HEK293 (cell line): Measurements from ENCODE around the gene BTBD16.

Experiments used
- INSM2 ChIP-seq: fragments of 450-650 bp; formaldehyde crosslinking; IDR thresholded peaks from 2 replicates; pipeline ENCODE4 v1.5.1; 2016; ENCODE audit warnings: missing biosample characterization, missing genetic modification characterization
- KLF10 ChIP-seq: fragments of 450-650 bp; IDR thresholded peaks from 2 replicates; pipeline ENCODE4 v1.5.1; 2018; ENCODE audit warnings: missing biosample characterization, mild to moderate bottlenecking, missing genetic modification characterization
- ZNF19 ChIP-seq: fragments of 450-650 bp; formaldehyde crosslinking; IDR thresholded peaks from 2 replicates; pipeline ENCODE4; 2016; ENCODE audit warnings: missing biosample characterization, missing genetic modification characterization, low read depth
- ZNF416 ChIP-seq: fragments of 450-650 bp; formaldehyde crosslinking; IDR thresholded peaks from 2 replicates; pipeline ENCODE4 v1.5.1; 2016; ENCODE audit warnings: missing biosample characterization, missing genetic modification characterization
- ZNF624 ChIP-seq: fragments of 450-650 bp; formaldehyde crosslinking; IDR thresholded peaks from 2 replicates; pipeline ENCODE4 v1.5.1; 2017; ENCODE audit warnings: missing biosample characterization, missing genetic modification characterization

DNA sequence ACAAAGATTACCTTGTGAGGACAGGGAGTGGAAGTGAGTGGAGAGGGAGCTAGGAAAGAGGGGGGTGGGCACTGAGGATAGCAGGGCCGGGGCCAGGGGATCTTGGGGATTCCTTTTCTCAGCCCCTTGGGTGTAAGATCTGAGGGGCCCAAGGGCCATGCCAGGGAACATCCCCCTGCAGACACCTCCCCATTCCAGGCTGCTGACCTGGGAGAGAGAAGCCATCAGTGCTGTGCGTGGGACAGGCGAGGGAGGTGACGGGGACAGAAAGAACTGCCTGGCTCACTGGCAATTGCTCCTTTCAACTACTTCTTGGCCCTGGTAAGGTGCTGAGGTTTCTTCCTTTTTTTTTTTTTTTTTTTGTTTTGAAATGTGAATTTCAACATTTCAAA lies 12.0 kb upstream of the BTBD16 start:
- TF ChIP-seq KLF10 (tag by site-specific recombination) (no peak), ZNF624 (no peak), ZNF19 (tag by site-specific recombination) (no peak), INSM2 (no peak), ZNF416 (tag by site-specific recombination) (no peak)
